ENCODE data around the gene BACH2.
"Not testable (repeated sequence)": the region's sequence is repeated elsewhere in the genome, so short reads cannot be mapped to it uniquely, and the experiment has no call there.

BACH2 gene

GRCh38 chr6:90301816-90302215 is 5.2 kb upstream of the BACH2 start:
- DNase-seq, result no peak

GRCh38 chr6:90298459-90299053 is 1.9 kb upstream of the BACH2 start:
- no peak for DNase-seq

DNA sequence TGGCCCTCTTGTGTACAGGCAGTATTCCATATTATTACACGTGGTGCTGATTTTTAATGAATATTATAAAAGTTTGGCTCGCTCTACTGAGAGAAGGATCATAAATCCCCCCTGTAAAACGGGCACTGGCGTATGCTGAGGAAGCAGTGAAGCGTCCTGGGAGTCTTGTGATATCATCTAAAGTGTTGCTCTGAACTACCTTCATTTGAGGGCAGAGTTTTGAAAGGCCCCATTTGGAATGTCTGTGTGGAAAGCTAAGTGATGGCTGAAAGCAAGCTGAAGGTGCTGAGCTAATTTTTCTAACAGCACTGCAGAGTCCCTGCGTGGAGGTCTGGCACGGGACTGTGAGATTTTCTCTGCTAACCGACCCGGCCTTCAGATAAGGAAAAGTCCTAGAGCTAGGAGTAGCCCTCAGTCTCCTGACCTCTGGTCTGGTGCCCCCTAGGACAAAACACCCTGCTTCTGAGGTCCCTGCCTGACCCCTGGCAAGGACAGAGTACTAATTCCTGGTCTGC is 1.3 kb upstream of the BACH2 start:
- DNase-seq, result no peak

DNA sequence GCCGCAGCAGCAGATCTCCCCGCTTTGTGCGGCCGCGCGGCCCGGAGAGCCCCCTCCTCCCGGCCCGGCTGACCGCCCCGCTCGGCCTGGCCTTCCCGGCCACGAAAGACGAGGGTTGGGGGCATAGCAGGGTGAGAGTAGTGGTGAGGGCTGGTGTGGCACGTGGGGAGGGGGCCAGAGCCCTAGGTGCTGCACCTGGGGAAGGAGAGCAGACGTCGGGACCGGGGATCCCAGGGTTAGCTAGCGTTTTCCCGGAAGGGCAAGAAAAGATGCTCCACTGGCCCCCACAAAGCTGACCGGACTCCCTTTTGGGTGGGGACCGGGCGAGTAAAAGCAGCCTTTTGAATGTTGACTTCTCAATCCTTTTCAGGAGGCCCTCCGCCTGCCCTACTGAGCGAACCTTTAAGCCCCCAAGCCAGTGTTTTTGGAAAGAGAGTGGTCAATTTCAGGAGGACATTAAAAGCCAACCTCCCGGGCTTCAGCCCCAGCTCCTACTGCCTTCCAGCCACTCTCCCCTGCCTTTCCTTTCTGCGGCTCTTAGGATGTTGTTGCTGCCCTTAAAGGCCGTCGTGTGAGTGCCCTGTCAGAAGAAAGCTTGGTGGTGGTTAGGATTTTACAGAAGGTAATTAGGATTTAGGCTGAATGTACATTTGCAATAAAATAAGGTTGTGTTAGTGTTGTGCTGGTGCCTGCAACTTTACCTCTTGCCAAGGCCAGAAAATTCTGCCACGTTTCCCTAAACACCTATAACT is 648 bp upstream of the BACH2 start:
- no peak for DNase-seq

DNA sequence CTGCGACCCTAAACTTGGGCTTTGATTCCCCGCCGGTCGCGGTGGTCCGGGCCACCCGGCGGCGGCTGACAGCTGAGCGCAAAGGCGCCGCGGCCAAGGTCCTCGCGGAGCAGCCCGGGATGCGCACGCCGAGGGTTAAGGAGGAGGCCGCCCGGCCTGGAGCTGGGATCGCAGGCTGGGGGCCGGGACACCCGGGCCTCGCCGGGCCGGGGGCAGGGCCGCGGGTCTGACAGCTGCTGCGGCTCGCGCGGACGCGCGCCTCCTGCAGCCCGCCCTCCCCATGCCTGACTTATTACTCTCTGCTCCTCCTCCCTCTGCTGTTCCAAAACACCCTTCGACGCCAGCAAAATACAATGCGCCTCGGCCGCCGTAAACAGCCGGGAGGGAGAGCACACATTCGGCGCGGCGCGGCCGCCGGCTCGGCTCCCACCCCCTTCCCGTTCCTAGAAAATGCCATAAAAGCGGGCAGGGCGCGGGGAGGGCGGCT is 746 bp downstream of the BACH2 start:
- DNase-seq, result peak; percentile 56 to 64

- peak; percentile 72 to 83 for DNase-seq
These were observed 1.4 kb downstream of the BACH2 start for GRCh38 chr6:90294989-90295853.

- peak in 1 of 2 experiments; percentile 54 for DNase-seq
These were observed 2.0 kb downstream of the BACH2 start for GRCh38 chr6:90294614-90294988.

- DNase-seq, result no peak
These were observed 2.6 kb downstream of the BACH2 start for GRCh38 chr6:90294008-90294511.

GRCh38 chr6:90293319-90293953 is 3.2 kb downstream of the BACH2 start:
- no peak for DNase-seq

DNA sequence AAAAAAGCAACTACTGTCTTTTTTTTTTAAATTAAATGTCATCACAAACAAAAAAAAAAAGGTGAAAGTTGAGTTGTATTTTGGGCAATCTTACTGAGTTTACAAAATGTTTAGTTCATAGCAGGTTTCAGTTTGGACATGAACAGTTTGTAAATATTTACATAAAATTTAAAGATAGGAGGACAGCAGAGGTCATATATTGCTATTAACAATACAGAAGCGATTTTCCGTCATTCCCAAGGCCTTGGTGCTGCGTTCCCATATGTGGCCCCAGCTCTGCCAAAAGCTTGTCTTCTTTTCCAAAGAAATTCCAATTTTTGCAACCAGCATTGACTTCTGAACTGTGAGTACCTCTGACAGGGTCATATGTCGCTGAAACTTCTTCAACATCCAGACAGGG is 5.1 kb downstream of the BACH2 start:
- no peak for DNase-seq

GRCh38 chr6:90290811-90291420 is 5.7 kb downstream of the BACH2 start:
- no peak for DNase-seq

DNA sequence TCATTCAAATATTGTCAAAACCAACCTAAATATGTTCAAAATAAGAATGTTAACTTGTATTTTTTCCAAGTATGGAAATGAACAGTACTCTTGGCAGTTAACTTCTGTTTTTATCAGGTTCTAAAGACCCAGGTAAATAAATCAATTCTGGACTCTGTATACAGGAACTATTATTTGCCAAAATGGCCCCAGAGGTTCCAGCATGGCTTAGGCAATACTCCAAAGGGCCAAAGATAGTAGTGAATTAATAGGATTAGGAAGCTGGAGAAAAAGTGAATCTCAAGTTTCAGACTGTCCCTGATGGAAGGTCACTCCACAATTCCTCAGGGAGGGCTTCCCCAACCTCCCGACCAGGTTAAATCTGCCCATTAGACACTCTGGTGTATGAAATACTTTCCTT is 6.7 kb downstream of the BACH2 start:
- no peak for DNase-seq

DNA sequence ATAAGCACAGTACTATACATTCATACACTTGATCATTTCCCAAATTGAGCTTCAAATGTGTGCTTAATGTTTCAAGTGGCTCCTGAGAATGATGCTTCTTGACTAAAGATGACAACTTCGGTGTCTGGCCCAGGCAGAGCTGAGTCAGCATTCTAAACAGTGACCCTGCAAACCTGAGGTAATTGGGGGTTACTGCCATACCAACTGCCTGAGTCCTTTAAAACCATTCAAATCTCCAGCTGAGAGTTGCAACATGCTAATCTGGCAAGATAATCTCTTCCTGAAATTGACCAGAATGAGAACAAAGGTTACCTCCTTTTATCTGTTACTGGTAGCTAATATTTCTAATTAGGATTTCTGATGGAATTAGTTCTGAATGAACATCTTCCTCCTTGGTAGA is 8.2 kb downstream of the BACH2 start:
- DNase-seq, result no peak

DNA sequence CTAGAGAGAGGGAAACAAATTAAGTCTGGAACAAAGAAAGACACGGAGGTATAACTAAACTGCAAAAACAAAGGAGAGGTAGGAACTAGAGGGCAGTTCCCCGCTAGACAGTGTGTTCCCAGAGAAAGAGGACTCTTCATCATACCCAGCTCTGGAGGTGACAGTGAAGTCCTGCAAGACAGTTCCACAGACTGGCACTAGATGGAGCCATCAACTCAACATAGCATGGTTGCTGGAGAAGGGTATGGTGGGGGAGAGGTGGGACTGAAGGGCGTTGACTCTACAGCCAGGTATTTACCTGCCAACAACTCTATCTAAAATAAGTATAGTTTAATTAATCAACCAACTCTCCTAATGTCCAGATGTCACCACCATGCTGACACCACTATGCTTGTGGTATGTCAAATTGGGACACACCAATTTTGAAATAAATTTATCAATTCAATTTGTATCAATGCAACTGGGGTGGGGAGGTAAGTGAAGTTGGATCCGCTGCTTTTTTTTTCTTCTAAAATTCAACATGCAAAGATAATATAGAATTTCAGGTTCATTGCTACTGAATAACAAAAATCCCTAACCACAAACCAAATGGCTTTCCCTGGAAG is 9.7 kb downstream of the BACH2 start:
- peak; percentile 55 to 62 for DNase-seq

GRCh38 chr6:90285611-90286381 is 10.8 kb downstream of the BACH2 start:
- DNase-seq, result peak; percentile 38 to 63

DNA sequence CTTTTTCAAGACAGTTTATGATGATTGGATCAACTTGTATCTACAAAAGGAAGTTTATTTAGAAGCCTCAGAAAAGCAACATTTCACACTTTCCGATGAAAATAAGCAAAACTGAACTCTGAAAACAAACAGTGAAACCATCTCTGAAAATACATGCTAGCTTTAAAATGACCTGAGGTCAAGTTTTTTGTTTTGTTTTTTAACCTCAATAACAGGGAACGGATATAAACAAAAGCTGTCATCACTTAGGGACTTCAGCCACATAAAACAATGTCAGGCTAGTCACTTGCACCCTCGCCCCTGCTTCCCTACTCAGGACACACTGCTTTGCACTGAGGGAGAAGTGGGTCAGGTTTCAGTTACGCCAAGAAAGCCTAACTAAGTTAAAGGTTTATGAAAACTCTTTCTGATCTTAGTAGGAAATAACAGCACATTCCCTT is 11.6 kb downstream of the BACH2 start:
- no peak for DNase-seq

- peak; percentile 27 to 71 for DNase-seq
These were observed 12.2 kb downstream of the BACH2 start for GRCh38 chr6:90284236-90285041.

DNA sequence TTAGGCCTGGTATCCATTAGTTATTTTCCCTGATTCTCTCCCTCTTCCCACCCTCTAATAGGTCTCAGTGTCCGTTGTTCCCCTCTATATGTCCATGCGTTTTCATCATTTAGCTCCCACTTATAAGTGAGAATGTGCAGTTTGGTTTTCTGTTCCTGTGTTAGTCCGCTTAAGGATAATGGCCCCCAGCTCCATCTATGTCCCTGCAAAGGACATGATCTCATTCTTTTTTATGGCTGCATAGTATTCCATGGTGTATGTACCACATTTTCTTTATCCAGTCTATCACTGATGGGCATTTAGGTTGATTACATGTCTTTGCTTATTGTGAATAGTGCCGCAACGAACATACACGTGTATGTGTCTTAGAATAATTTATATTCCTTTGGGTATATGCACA is 14.4 kb downstream of the BACH2 start:
- DNase-seq, result not testable (repeated sequence)

GRCh38 chr6:90278129-90278528 is 18.5 kb downstream of the BACH2 start:
- no peak for DNase-seq
